Muscle layer of duodenum (tissue), 2 donors: Measurements from ENCODE around the gene ERC2.
"Not testable (repeated sequence)": the region's sequence is repeated elsewhere in the genome, so short reads cannot be mapped to it uniquely, and the experiment has no call there.

Source experiments
- H3K27ac ChIP-seq: one replicate; pipeline ENCODE4 v1.7.0; 2013; ENCODE audit warnings: mild to moderate bottlenecking, low read length
- H3K27me3 ChIP-seq: one replicate; pipeline ENCODE4 v1.7.0; 2013; ENCODE audit warnings: low read depth, mild to moderate bottlenecking, control low read depth, low read length
- H3K36me3 ChIP-seq, 2 donors: one replicate each; pipeline ENCODE4 v1.7.0; 2013; ENCODE audit warnings: low read length in 2 of 2, control low read depth in 1 of 2, mild to moderate bottlenecking in 1 of 2; ENCODE audit not compliant: insufficient read depth in 2 of 2, control insufficient read depth in 1 of 2
- H3K4me1 ChIP-seq, 2 donors: one replicate each; pipeline ENCODE4 v1.7.0; 2013; ENCODE audit warnings: low read length in 2 of 2, mild to moderate bottlenecking in 2 of 2, control low read depth in 1 of 2, moderate library complexity in 1 of 2; ENCODE audit not compliant: insufficient read depth in 2 of 2, control insufficient read depth in 1 of 2
- H3K4me3 ChIP-seq, 2 donors: one replicate each; pipeline ENCODE4 v1.7.0; 2013; ENCODE audit warnings: low read length in 2 of 2, low read depth in 1 of 2, mild to moderate bottlenecking in 1 of 2
- H3K9me3 ChIP-seq, 2 donors: one replicate each; pipeline ENCODE4 v1.7.0; 2013; ENCODE audit warnings: low read length in 2 of 2, control low read depth in 1 of 2, mild to moderate bottlenecking in 1 of 2; ENCODE audit not compliant: control insufficient read depth in 1 of 2
- donor health status: healthy.

The ERC2 gene

DNA sequence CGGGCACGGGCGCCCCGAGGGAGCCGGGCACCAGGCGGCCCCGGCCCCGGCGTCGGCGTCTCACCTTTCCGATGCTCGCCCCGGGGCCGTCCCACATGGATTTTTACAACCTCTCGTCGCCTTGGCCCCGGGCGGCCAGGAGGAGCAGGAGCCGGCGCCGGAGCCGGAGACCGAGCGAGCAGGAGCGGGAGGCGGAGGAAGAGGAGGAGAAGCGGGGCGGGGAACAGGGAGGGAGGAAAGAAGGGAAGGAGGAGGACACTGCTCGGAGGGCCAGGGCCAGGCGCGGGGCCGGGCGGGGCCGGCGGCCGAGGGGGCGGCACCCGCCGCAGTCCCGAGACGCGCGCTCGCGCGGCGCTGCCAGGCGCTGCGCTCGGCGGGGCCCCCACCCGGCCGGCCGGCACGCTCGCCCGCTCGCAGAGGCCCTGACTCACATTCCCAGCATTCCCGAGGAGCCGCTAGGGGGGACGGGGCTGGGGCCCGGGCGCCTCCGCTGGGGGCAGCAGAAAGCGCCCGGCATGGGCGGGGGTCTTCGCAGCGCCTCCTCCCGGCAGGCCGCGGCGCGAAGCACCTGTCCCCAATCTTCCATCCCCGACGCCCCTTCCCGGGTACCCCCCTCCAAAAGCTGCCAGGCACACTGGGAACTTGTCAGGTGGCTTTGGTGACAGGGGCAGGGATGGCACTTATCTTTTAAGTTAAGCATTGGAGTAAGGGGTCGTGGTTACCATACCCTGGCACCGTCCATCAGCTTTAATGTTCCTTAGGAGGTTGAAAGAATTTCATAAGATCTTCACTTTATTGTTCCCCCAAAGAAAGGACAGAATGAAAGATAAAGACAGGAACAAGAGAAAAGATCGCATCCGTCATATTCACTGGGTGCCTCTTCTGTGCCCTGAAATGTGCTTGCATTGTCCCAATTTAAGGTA, at the start of gene ERC2:
Gene ERC2 (minus strand): TSS at position 284 of the 923 bp plus-strand sequence.
- H3K27me3 ChIP-seq, result peaks cover 10% of the 10 kb centered on the region
- H3K27ac ChIP-seq, result no peak within 1 kb of the TSS
- H3K9me3 ChIP-seq, result no peaks in the 10 kb centered on the region
- H3K4me3 ChIP-seq, result peak within 1 kb of the TSS; percentile 55 to 69
- peaks cover 0 to 17% of the 10 kb centered on the region in 2 donors for H3K4me1 ChIP-seq
- no peaks in the 10 kb centered on the region for H3K36me3 ChIP-seq

DNA sequence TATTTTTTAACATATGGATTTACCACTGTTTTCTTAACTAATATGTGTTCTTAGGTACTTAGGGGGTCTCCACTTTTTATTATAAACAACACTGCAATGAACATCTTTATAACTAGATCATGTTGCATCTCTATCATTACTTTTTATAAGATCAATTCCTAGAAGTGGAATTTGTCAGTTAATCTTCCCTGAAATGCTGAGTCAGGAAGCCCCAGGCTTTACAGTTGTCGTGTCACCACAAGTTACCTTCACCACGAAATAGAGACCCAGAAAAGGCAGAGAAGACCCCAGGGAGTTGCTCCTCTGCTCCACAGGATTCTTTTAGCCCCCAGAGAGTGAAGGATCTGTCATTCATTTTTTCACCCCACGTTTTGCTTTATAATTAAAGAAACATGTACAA, 34.5 kb upstream of the ERC2 start:
- Histone ChIP-seq H3K27ac (no peak overlapping the region), H3K36me3 (no peaks in the 10 kb centered on the region), H3K27me3 (no peaks in the 10 kb centered on the region), H3K9me3 (no peaks in the 10 kb centered on the region), H3K4me3 (no peak overlapping the region), H3K4me1 (no peaks in the 10 kb centered on the region)

DNA sequence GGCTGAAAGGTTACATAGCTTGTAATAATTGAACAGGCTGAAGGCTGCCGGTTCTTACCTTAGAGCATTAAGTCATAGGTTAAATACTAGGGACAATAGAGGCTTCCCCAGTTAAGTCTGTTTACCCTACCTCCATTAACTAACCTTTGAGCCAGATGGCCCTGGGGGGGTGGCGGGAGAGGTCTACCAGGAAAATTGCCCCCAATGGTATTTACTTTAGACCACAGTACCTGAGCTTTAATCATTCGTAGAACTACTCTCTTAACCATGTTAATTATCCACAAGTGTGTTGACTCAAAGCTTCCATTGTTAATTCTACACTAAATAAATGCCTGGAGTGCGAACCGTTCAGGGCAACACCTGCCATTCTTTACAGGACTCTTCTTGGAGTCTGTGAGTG, 28.1 kb upstream of the ERC2 start:
- not testable (repeated sequence) for H3K36me3 ChIP-seq, H3K4me1 ChIP-seq, H3K27me3 ChIP-seq, H3K27ac ChIP-seq, H3K9me3 ChIP-seq, H3K4me3 ChIP-seq

DNA sequence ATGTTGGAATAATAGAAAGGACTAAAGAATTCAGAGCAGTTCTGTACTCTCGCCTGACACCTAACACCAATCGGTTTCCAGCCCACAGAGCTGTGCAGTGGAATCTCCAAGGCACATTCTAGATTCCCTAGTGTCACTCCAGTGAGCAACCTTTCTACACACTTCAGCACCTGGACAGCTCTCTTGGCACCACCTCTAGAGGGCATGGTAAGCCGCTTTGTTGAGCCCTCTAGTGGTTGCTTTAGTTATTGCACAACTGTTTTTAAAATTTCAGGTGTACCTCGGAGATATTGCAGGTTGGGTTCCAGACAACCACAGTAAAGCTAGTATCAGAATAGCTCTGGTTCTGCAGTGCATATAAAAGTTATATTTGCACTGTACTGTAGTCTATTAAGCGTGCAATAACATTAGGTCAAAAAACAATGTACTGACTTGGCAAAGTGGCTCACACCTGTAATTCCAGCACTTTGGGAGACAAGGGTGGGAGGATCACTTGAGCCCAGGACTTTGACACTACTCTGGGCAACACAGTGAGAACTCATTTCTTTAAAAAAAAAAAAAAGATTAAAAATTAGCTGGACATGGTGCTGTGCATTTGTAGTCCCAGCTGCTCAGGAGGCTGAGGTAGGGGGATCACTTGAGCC, 26.5 kb upstream of the ERC2 start:
- H3K9me3 ChIP-seq, result no peaks in the 10 kb centered on the region
- no peak overlapping the region for H3K27ac ChIP-seq
- no peaks in the 10 kb centered on the region for H3K27me3 ChIP-seq
- H3K4me3 ChIP-seq, result no peak overlapping the region
- no peaks in the 10 kb centered on the region for H3K4me1 ChIP-seq
- no peaks in the 10 kb centered on the region for H3K36me3 ChIP-seq

DNA sequence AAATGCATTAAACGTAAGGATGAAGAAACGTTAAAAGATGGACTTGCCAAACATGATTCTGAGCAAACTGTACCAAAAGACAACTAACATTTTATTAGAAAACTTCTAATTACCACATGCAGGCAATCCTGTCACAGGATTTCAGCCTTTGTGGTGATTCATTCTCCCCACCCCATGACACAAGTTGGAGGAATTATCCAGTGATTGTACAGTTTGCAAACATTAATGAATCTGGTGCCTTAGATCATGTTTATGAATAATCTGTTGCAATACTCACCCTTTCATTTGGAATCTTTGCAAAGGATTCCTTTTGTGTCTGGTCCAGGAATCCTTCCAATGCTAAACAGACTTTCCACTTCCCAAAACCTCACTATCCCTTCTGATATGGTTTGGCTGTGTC, 23.3 kb upstream of the ERC2 start:
- H3K4me3 ChIP-seq, result no peak overlapping the region

DNA sequence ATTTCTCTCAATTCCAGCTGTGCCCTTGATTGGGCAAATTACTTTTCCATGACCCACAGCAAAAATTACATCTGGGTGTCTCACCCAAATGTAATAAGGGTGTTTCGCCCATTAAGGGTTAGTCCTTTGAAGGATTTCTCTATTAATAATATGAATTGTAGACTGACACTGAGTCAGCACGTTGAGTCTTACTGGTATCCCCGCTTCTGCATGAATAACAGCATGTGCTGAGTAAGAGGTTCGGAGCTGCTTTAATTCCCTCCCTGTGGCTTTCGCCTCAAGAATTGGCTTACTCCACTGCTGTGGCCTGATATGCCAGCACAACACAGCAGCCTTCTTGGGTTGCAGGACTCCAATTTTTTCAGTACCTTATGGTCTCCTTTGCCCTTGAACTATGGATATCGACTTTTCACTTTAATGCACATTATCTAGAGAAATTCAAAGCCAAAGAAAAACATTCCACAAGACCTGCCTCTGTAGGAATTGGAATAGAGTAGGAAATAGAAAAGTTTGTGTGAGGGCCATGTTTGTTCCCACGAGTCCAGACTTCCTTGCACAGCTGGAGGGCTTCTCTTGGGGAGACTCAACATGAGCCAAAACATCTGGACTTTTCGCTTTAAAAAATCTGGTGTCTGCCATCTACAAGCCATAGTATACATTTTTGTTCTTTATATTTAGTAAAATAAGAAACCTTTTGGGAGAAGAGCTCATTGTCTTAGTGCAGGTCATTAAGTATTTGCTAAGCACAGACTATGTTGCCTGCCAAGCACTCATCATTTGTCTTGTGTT, 20.7 kb upstream of the ERC2 start:
- Histone ChIP-seq H3K4me1 (no peaks in the 10 kb centered on the region), H3K9me3 (no peaks in the 10 kb centered on the region), H3K36me3 (no peaks in the 10 kb centered on the region), H3K27me3 (no peaks in the 10 kb centered on the region), H3K27ac (no peak overlapping the region), H3K4me3 (no peak overlapping the region)

More for the DNA sequence above, 23.3 kb upstream of the ERC2 start:
- Histone ChIP-seq H3K27ac (no peak overlapping the region), H3K9me3 (no peaks in the 10 kb centered on the region), H3K36me3 (no peaks in the 10 kb centered on the region), H3K27me3 (no peaks in the 10 kb centered on the region), H3K4me1 (no peaks in the 10 kb centered on the region)

DNA sequence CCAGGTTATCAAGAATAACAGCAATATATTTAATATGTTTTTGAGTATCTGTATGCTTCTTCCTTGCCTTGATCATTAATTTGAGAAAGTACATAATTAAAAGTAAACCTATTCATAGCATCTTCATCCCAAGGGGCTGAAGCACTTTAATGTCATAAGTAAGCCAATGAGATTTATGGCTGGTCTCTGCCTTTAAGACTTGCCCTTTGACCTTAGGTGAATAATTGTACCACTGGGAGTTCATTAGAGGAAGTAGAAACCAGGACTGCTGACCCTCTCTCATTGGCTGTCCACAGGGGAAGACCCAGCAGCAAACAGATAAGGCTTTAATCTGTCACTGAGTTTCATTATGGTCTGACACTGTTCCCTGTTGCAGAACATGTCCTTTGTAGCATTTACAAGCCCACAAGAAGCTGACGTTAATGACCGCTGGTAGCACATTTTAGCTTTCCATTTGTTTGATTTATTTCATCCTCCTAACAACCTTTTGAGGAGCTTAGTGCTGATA, 16.3 kb upstream of the ERC2 start:
- no peaks in the 10 kb centered on the region for H3K9me3 ChIP-seq
- H3K4me1 ChIP-seq, result no peaks in the 10 kb centered on the region
- H3K36me3 ChIP-seq, result no peaks in the 10 kb centered on the region
- no peak overlapping the region for H3K4me3 ChIP-seq
- no peak overlapping the region for H3K27ac ChIP-seq
- H3K27me3 ChIP-seq, result no peaks in the 10 kb centered on the region

DNA sequence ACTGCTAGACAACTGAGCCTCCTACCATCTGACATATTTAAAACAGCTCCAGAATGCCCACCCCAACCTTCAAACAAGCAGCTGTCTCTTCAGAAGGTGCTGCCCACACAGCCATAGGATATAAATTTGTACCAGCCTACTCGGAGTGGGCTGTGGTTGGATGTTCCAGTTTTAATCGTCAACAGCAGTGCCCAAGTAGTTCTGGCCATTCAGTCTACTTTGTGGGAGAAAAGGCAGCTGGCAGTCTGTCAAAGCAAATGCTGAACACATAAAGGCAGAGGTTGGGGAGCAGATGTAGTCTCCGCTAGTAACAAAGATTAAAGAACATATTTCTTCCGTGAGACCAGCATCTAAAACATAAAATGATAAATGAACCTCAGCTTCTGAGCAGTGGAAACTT, 15.9 kb upstream of the ERC2 start:
- Histone ChIP-seq H3K27me3 (no peaks in the 10 kb centered on the region), H3K36me3 (no peaks in the 10 kb centered on the region), H3K4me3 (no peak overlapping the region), H3K27ac (no peak overlapping the region), H3K9me3 (no peaks in the 10 kb centered on the region), H3K4me1 (no peaks in the 10 kb centered on the region)

DNA sequence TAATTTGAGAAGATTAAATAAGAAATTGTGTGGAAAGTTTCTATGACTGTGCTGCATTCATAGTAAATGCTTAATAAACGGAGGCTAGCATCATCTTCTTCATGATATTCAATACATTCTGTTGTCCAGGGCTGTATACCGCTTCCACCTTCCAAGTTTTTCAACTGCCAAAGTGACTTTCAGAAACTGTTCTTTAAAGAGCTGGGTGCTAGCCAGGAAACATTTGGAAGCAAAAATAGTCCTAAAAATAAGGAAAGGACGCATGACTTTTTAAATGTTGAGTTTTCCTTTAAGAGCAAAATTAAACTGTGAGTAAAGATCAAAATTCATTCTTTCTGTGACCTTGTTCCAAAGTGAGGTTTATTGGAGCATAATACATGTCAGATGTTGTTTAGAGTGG, 9.4 kb upstream of the ERC2 start:
- no peak overlapping the region for H3K27ac ChIP-seq

DNA sequence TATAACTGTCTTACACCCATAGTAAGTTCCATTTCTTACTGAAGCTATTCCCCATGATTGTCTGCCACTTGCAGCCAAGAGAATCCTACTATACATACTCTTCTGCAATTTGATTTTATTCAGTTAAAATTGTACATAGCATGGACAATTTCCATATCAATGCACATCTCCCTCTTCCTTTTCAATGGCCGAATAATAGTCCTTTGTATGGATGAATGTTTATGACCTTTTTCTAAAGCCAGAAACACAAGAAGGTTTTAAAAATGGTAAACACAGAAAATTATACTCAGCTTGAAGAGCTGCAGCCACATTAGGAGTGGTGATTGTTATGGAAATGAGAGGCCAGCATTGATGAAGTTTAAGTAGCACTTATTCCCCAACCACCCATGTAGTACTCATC, 8.5 kb upstream of the ERC2 start:
- Histone ChIP-seq H3K4me3 (no peak overlapping the region), H3K4me1 (no peaks in the 10 kb centered on the region), H3K27me3 (no peaks in the 10 kb centered on the region), H3K36me3 (no peaks in the 10 kb centered on the region), H3K27ac (no peak overlapping the region), H3K9me3 (no peaks in the 10 kb centered on the region)

More for the DNA sequence above, 9.4 kb upstream of the ERC2 start:
- Histone ChIP-seq H3K9me3 (no peaks in the 10 kb centered on the region), H3K36me3 (no peaks in the 10 kb centered on the region), H3K4me1 (no peaks in the 10 kb centered on the region), H3K4me3 (no peak overlapping the region), H3K27me3 (no peaks in the 10 kb centered on the region)

DNA sequence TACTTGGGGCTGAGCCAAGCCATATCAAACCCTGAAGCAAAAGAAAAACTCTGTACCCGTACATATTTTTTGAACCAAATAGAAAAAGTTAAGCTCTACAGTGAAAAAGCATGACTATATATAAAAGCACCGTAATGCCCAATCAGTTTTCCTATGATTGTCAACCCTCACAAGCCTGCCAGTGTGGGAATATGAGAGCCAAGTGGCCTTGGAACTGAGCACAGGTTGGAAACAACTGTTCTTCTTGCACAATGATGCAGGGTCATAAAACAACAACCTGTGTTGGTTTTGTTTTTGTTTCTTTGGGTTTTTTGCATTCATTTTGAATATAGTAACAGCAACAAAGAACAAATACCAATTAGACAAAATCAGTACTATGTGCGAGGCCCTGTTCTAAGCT, 3.5 kb upstream of the ERC2 start:
- Histone ChIP-seq H3K4me3 (no peak overlapping the region), H3K27ac (no peak overlapping the region), H3K4me1 (peaks cover 0 to 14% of the 10 kb centered on the region in 2 donors), H3K9me3 (no peaks in the 10 kb centered on the region), H3K36me3 (no peaks in the 10 kb centered on the region), H3K27me3 (peaks cover 6% of the 10 kb centered on the region)
